ENCODE data around the gene AGAP3.

The AGAP3 gene

GRCh38 chr7:151134743-151135524, 48.7 kb downstream of the AGAP3 start:
- DNase-seq (ENCODE audit: low read depth in 2 of 2): no peak

GRCh38 chr7:151135525-151135845, 49.2 kb downstream of the AGAP3 start:
- no peak for DNase-seq (ENCODE audit: low read depth in 2 of 2)

GRCh38 chr7:151135866-151136843, 49.9 kb downstream of the AGAP3 start:
- DNase-seq (ENCODE audit: low read depth in 2 of 2): no peak

GRCh38 chr7:151137076-151137675, 50.9 kb downstream of the AGAP3 start:
- DNase-seq (ENCODE audit: low read depth in 2 of 2): no peak

GRCh38 chr7:151137791-151138152, 51.5 kb downstream of the AGAP3 start:
- no peak for DNase-seq (ENCODE audit: low read depth in 2 of 2)

DNA sequence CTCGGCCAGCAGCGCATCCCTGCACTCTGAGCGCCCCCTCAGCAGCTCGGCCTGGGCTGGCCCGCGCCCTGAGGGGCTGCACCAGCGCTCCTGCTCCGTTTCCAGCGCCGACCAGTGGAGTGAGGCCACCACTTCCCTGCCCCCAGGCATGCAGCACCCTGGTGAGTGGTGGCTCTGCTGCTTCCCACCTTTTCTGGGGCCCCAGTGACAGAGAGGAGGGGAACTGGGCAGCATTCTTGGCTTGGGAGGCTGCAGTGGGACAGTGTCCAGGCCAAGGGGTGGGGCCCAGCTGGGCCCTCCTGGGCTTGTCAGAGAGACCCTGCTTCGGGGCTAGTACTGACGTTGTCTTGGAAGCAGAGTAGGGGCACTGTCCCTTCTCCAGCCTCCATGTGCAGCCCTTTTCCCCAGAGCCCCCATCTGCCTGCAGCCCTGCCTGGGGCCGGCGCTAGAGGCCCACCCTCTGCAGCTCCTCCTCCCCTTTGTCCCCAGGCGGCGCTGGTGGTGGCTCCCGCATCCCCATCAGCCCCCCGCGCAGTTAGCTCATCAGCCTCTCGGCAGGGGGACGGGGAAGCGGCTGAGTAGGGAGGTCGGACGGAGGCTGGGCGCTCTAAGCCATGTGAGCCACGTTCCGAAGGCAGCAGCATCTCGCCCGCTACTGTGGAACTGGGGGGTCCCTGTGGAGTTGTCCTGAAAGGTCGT, 52.0 kb downstream of the AGAP3 start:
- no peak for DNase-seq (ENCODE audit: low read depth in 2 of 2)

- no peak for DNase-seq (ENCODE audit: low read depth in 2 of 2)
Observed at GRCh38 chr7:151139071-151139790, 53.0 kb downstream of the AGAP3 start.

DNA sequence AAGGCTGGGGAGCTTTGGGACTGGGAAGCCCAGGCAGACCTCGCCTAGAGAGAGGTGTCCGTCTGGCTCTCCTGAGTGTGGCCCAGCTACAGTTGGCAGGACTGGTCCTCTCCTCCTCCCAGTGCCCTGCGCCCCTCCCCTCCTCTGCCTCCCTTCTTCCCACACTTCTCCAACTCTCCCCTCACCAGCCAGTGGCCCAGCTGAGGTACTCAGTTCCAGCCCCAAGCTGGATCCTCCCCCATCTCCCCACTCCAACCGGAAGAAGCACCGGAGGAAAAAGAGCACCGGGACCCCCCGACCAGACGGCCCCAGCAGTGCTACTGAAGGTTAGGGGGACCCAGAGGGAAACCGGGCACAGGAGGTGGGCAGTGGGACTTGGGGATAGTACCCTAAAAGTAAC, 53.5 kb downstream of the AGAP3 start:
- DNase-seq (ENCODE audit: low read depth in 2 of 2): no peak

DNA sequence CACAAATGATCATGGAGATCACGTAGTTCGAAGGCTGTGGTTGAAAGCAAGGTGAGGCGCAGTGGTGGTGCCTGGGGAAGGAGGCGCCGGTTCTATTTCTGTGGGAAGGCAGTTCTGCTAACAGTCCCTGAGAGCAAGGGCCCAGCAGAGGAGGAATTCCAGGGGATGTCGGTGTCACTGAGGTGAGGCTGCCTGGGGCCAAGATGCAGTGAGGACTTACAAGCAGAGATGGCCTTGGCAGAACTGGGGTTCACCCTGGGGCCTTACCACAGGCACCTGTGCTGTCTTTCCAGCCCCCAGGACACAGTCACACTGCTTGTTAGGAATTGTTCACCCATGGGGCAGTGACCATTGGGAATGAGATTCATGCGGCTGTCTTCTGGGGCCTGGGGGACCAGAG, 54.6 kb downstream of the AGAP3 start:
- no peak for DNase-seq (ENCODE audit: low read depth in 2 of 2)

DNA sequence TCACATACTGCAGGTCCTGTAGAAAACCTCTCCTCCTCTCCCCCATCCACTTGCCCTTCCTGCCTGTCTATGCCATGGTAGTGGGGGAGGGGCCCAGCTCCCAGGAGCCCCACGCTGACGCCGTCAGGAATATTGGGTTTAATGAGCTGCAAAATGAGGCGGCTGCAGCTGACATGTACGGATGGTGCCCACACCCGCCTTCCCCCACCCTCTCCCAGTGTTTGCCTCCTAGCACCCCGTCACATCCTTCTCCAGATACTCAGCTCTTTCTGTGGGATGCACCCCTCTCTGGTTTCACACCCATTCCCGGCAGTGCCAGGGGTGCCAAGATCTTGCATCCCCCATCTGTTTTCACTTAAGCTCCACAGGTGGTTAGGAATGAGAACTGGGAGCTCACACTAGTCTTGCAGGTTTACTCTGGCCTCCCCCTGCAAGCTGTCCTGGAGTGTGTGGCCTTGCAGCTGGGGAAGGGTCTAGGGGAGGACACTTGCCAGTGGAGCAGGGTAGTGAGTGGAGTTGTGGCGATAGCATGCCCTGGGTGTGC, 55.1 kb downstream of the AGAP3 start:
- DNase-seq (ENCODE audit: low read depth in 2 of 2): no peak

DNA sequence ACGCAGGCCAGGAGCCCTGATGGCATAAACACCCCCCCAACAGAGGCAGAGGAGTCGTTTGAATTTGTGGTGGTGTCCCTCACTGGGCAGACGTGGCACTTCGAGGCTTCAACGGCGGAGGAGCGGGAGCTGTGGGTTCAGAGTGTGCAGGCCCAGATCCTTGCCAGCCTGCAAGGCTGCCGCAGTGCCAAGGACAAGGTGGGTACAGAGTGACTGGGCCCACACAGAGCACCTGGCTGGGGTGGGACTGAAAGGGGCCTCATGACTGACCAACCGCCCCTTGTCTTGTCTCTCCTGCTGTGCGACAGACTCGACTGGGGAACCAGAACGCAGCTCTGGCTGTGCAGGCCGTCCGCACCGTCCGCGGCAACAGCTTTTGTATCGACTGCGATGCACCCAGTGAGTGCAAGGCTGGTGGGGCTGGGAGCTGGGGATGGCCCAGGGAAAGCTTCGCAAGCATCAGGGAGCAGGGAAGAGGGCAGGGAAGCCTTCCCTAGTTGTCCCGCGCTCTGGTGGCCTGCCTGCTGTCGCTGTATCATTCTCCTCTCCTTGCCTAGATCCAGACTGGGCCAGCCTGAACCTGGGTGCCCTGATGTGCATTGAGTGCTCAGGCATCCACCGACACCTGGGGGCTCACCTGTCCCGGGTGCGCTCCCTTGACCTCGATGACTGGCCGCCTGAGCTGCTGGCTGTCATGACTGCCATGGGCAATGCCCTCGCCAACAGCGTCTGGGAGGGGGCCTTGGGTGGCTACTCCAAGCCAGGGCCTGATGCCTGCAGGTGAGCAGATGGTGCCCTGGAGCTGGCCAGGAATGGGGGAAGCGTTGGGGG, 55.8 kb downstream of the AGAP3 start:
- no peak for DNase-seq (ENCODE audit: low read depth in 2 of 2)

DNA sequence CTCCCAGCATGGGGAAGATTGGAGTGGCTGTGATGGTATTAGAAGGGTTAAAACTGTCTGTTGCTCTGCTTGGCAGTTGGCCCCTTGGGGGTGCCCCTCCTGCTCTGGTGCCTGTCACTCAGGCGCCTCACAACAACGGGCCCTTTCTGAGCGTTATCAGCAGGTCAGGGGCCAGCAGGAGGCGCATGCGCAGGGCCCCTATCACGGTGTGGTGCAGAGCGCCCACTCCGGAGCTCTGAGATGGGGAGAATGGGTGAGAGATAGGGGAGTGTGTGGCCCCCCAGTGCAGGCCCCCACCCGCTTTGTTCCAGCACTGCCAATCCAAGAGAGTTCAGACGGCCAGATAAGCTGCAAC, 56.4 kb downstream of the AGAP3 start:
- no peak for DNase-seq (ENCODE audit: low read depth in 2 of 2)

- DNase-seq (ENCODE audit: low read depth in 2 of 2): no peak
Observed at GRCh38 chr7:151143261-151144015, 57.2 kb downstream of the AGAP3 start.

GRCh38 chr7:151144387-151144786, 58.1 kb downstream of the AGAP3 start:
- no peak for DNase-seq (ENCODE audit: low read depth in 2 of 2)

GRCh38 chr7:151146761-151147160, 60.5 kb downstream of the AGAP3 start:
- DNase-seq (ENCODE audit: low read depth in 2 of 2): no peak

DNA sequence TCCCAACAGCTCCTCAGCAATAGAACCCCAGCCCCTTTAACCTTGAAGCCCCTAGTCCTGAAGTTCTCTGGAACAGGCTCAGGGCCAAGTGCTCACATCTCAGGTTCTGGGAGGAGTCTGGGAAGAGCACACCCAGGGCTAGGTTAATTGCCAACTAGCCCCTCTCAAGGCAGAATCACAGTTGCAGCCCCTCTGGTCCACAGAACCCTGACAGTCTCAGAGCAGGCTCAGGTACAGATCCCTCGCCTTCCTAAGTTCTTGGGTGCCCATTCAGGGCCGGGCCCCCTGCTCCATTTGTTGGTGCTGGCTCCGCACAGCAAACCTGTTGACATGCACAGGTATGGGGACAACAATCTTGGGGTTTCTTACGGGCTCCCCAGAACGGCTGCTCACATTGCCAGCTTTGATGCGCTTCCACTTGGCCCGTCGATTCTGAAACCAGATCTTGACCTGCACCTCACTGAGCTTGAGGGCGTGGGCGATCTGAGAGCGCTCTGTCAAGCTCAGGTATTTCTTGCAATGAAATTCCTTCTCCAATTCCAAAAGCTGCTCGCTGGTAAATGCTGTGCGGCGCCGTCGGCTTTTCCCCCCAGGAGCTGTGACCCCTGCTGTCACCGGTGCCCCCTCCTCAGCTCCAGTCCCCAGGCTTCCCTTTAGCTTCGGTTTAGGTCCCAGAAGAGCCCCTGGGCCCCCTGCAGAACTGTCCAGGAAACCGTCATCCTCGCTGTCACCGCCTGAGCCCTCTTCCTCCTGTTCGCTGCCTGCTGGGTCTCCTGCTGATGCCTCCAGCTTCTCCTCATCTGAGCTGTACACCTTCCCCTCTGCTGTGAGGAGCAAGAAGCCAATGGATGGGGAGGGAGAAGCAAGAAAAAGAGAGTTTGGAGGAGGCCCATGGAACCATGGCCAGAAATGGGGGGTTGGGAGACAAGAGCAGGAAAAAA, 62.3 kb downstream of the AGAP3 start:
- no peak for DNase-seq (ENCODE audit: low read depth in 2 of 2)

DNA sequence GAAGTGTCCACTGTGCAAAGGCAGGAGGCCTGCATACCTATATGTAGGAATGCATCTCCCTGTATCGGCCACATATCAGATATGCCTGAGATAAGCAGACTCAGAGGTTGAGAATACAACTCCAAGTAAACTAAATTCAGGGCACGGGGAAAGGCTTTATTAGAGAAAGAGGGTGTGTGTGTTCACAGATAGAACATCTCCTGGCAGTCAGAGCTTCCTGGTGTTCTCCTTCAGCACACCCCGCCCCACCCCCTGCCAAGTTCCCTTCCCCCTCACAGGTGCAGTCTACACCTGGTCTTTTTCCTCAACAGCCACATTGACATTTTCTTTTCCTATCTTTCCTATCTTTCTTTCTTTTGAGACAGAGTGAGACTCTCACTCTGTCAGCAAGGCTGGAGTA, 64.1 kb downstream of the AGAP3 start:
- no peak for DNase-seq (ENCODE audit: low read depth in 2 of 2)

Measured in activated CD4-positive, alpha-beta T cell treated with anti-CD3 and anti-CD28 coated beads for 24 hours (primary cell).